ENCODE results near the gene PPM1N. TPM values are rescaled to one million over a fixed set of nuclear protein-coding genes. Genes with fewer than 3 reads are reported as not detected.

PPM1N gene
- total RNA-seq, 1 donor: 0.36 TPM

GRCh38 chr19:45511074-45511473 lies 12.8 kb downstream of the PPM1N start:
- no peak for DNase-seq (ENCODE audit: insufficient read length, low spot score, missing footprints)
- Histone ChIP-seq H3K79me2 (ENCODE audit: insufficient read depth, low read length) (peaks cover 85% of the 10 kb centered on the region), H3K27me3 (ENCODE audit: insufficient read depth, low read length) (no peaks in the 10 kb centered on the region), H2AFZ (ENCODE audit: low read length) (no peak overlapping the region), H3K4me2 (ENCODE audit: insufficient read depth, low read length) (no peak overlapping the region), H3K4me3 (ENCODE audit: insufficient read depth, low read length) (no peak overlapping the region), H3K27ac (ENCODE audit: low read depth, low read length) (no peak overlapping the region), H3K4me1 (ENCODE audit: insufficient read depth, low read length) (peaks cover 12% of the 10 kb centered on the region), H4K20me1 (ENCODE audit: insufficient read depth, low read length) (peaks cover 56% of the 10 kb centered on the region), H3K9me3 (ENCODE audit: low read depth, low read length) (no peaks in the 10 kb centered on the region), H3K36me3 (ENCODE audit: insufficient read depth, low read length) (peaks cover 6% of the 10 kb centered on the region)
- no peak for TF ChIP-seq CTCF (IDR thresholded peaks at IDR 0.05; ENCODE audit: extremely low read depth, low read depth, low read length)

GRCh38 chr19:45512881-45513483 lies 14.7 kb downstream of the PPM1N start:
- Histone ChIP-seq H3K4me1 (ENCODE audit: insufficient read depth, low read length) (peaks cover 6% of the 10 kb centered on the region), H3K27ac (ENCODE audit: low read depth, low read length) (no peak overlapping the region), H3K27me3 (ENCODE audit: insufficient read depth, low read length) (no peaks in the 10 kb centered on the region), H4K20me1 (ENCODE audit: insufficient read depth, low read length) (peaks cover 69% of the 10 kb centered on the region), H3K36me3 (ENCODE audit: insufficient read depth, low read length) (peaks cover 7% of the 10 kb centered on the region), H3K9me3 (ENCODE audit: low read depth, low read length) (no peaks in the 10 kb centered on the region), H2AFZ (ENCODE audit: low read length) (no peak overlapping the region), H3K4me3 (ENCODE audit: insufficient read depth, low read length) (no peak overlapping the region), H3K79me2 (ENCODE audit: insufficient read depth, low read length) (peaks cover 93% of the 10 kb centered on the region), H3K4me2 (ENCODE audit: insufficient read depth, low read length) (no peak overlapping the region)
- no peak for TF ChIP-seq CTCF (IDR thresholded peaks at IDR 0.05; ENCODE audit: extremely low read depth, low read depth, low read length)
- no peak for DNase-seq (ENCODE audit: insufficient read length, low spot score, missing footprints)

GRCh38 chr19:45514376-45515051 lies 16.3 kb downstream of the PPM1N start:
- DNase-seq (ENCODE audit: insufficient read length, low spot score, missing footprints): no peak
- Histone ChIP-seq H3K79me2 (ENCODE audit: insufficient read depth, low read length) (peaks cover 85% of the 10 kb centered on the region), H4K20me1 (ENCODE audit: insufficient read depth, low read length) (peaks cover 70% of the 10 kb centered on the region), H2AFZ (ENCODE audit: low read length) (no peak overlapping the region), H3K4me1 (ENCODE audit: insufficient read depth, low read length) (peaks cover 4% of the 10 kb centered on the region), H3K4me2 (ENCODE audit: insufficient read depth, low read length) (no peak overlapping the region), H3K36me3 (ENCODE audit: insufficient read depth, low read length) (peaks cover 17% of the 10 kb centered on the region), H3K4me3 (ENCODE audit: insufficient read depth, low read length) (no peak overlapping the region), H3K9me3 (ENCODE audit: low read depth, low read length) (no peaks in the 10 kb centered on the region), H3K27me3 (ENCODE audit: insufficient read depth, low read length) (no peaks in the 10 kb centered on the region), H3K27ac (ENCODE audit: low read depth, low read length) (no peak overlapping the region)
- no peak for TF ChIP-seq CTCF (IDR thresholded peaks at IDR 0.05; ENCODE audit: extremely low read depth, low read depth, low read length)

GRCh38 chr19:45515081-45515624 lies 16.9 kb downstream of the PPM1N start:
- peaks cover 64% of the 10 kb centered on the region for H4K20me1 ChIP-seq (ENCODE audit: insufficient read depth, low read length)

More at GRCh38 chr19:45515081-45515624, 16.9 kb downstream of the PPM1N start:
- Histone ChIP-seq H2AFZ (ENCODE audit: low read length) (no peak overlapping the region), H3K4me3 (ENCODE audit: insufficient read depth, low read length) (no peak overlapping the region), H3K27me3 (ENCODE audit: insufficient read depth, low read length) (no peaks in the 10 kb centered on the region), H3K4me1 (ENCODE audit: insufficient read depth, low read length) (no peaks in the 10 kb centered on the region), H3K79me2 (ENCODE audit: insufficient read depth, low read length) (peaks cover 82% of the 10 kb centered on the region), H3K9me3 (ENCODE audit: low read depth, low read length) (no peaks in the 10 kb centered on the region), H3K4me2 (ENCODE audit: insufficient read depth, low read length) (no peak overlapping the region), H3K36me3 (ENCODE audit: insufficient read depth, low read length) (peaks cover 21% of the 10 kb centered on the region), H3K27ac (ENCODE audit: low read depth, low read length) (no peak overlapping the region)
- DNase-seq (ENCODE audit: insufficient read length, low spot score, missing footprints): no peak
- TF ChIP-seq CTCF (IDR thresholded peaks at IDR 0.05; ENCODE audit: extremely low read depth, low read depth, low read length): no peak
